GM19035 (cell line): ENCODE results near the gene KRTAP10-6.
"Not testable (repeated sequence)": the region's sequence is repeated elsewhere in the genome, so short reads cannot be mapped to it uniquely, and the experiment has no call there.

ENCODE experiments used
- ATAC-seq: cut with Tn5 transposase; IDR thresholded peaks from one replicate; pipeline ENCODE4 v1.9.1; 2021; ENCODE audit not compliant: unreplicated experiment

Gene KRTAP10-6

GRCh38 chr21:44579833-44580144 is 12.5 kb downstream of the KRTAP10-6 start:
- no peak for ATAC-seq

GRCh38 chr21:44579056-44579832 is 13.1 kb downstream of the KRTAP10-6 start:
- ATAC-seq = no peak

GRCh38 chr21:44578371-44579055 is 13.8 kb downstream of the KRTAP10-6 start:
- ATAC-seq = no peak

- ATAC-seq = no peak
These were observed 16.3 kb downstream of the KRTAP10-6 start for GRCh38 chr21:44576025-44576420.

- ATAC-seq = no peak
These were observed 16.8 kb downstream of the KRTAP10-6 start for GRCh38 chr21:44575307-44576024.

GRCh38 chr21:44574457-44575306 is 17.6 kb downstream of the KRTAP10-6 start:
- ATAC-seq = no peak

- ATAC-seq = not testable (repeated sequence)
These were observed 18.5 kb downstream of the KRTAP10-6 start, which contains the start of gene KRTAP10-4 for GRCh38 chr21:44573630-44574456. Gene KRTAP10-4 (plus strand): TSS chr21:44573729. CDS start chr21:44573759, 30 bp downstream.

- ATAC-seq = no peak
These were observed 19.2 kb downstream of the KRTAP10-6 start for GRCh38 chr21:44572959-44573583.

- ATAC-seq = no peak
These were observed 20.2 kb downstream of the KRTAP10-6 start for GRCh38 chr21:44571844-44572782.

GRCh38 chr21:44571296-44571695 is 21.0 kb downstream of the KRTAP10-6 start:
- ATAC-seq = no peak

- ATAC-seq = no peak
These were observed 22.3 kb downstream of the KRTAP10-6 start for GRCh38 chr21:44569861-44570517.

- ATAC-seq = no peak
These were observed 23.4 kb downstream of the KRTAP10-6 start for GRCh38 chr21:44568667-44569556.

GRCh38 chr21:44568261-44568660 is 24.0 kb downstream of the KRTAP10-6 start:
- no peak for ATAC-seq

GRCh38 chr21:44567481-44568171 is 24.7 kb downstream of the KRTAP10-6 start:
- ATAC-seq = no peak

- ATAC-seq = no peak
These were observed 25.9 kb downstream of the KRTAP10-6 start for GRCh38 chr21:44566403-44566802.

- ATAC-seq = no peak
These were observed 27.3 kb downstream of the KRTAP10-6 start for GRCh38 chr21:44564886-44565598.
